HG03378 (cell line): ENCODE measurements around the gene MAPK14.
"Not testable (repeated sequence)": the region's sequence is repeated elsewhere in the genome, so short reads cannot be mapped to it uniquely, and the experiment has no call there.

Experiments used
- ATAC-seq: cut with Tn5 transposase; IDR thresholded peaks from one replicate; pipeline ENCODE4 v1.9.1; 2021; ENCODE audit warnings: mild to moderate bottlenecking, moderate library complexity; ENCODE audit not compliant: unreplicated experiment

MAPK14 gene

GRCh38 chr6:36068012-36068392 lies 40.4 kb downstream of the MAPK14 start:
- ATAC-seq = no peak

GRCh38 chr6:36068586-36068985 lies 41.0 kb downstream of the MAPK14 start:
- no peak for ATAC-seq

GRCh38 chr6:36069573-36069972 lies 42.0 kb downstream of the MAPK14 start:
- no peak for ATAC-seq

GRCh38 chr6:36070252-36070651 lies 42.6 kb downstream of the MAPK14 start:
- no peak for ATAC-seq

GRCh38 chr6:36071281-36071680 lies 43.7 kb downstream of the MAPK14 start:
- ATAC-seq = no peak

- ATAC-seq = no peak
These were observed 44.1 kb downstream of the MAPK14 start for GRCh38 chr6:36071714-36072113.

GRCh38 chr6:36072681-36073080 lies 45.1 kb downstream of the MAPK14 start:
- no peak for ATAC-seq

GRCh38 chr6:36073587-36073986 lies 46.0 kb downstream of the MAPK14 start:
- ATAC-seq = no peak

GRCh38 chr6:36075656-36076055 lies 48.0 kb downstream of the MAPK14 start:
- no peak for ATAC-seq

- no peak for ATAC-seq
These were observed 48.8 kb downstream of the MAPK14 start for GRCh38 chr6:36076178-36077063.

- no peak for ATAC-seq
These were observed 50.6 kb downstream of the MAPK14 start for GRCh38 chr6:36078159-36078558.

- ATAC-seq = no peak
These were observed 52.0 kb downstream of the MAPK14 start for GRCh38 chr6:36079601-36080000.

GRCh38 chr6:36082318-36082717 lies 54.7 kb downstream of the MAPK14 start:
- no peak for ATAC-seq

- no peak for ATAC-seq
These were observed 55.8 kb downstream of the MAPK14 start for GRCh38 chr6:36083446-36083845.

GRCh38 chr6:36088204-36088603 lies 60.6 kb downstream of the MAPK14 start:
- ATAC-seq = not testable (repeated sequence)

- no peak for ATAC-seq
These were observed 61.4 kb downstream of the MAPK14 start for GRCh38 chr6:36089048-36089447.

- no peak for ATAC-seq
These were observed 66.6 kb downstream of the MAPK14 start for GRCh38 chr6:36094238-36094637.

GRCh38 chr6:36094753-36095496 lies 67.3 kb downstream of the MAPK14 start:
- no peak for ATAC-seq

- no peak for ATAC-seq
These were observed 68.1 kb downstream of the MAPK14 start for GRCh38 chr6:36095497-36096391.

GRCh38 chr6:36098253-36098919 lies 70.8 kb downstream of the MAPK14 start:
- no peak for ATAC-seq
